ENCODE measurements around the gene CTAG1B.
"Not testable (repeated sequence)": the region's sequence is repeated elsewhere in the genome, so short reads cannot be mapped to it uniquely, and the experiment has no call there.

Gene CTAG1B

DNA sequence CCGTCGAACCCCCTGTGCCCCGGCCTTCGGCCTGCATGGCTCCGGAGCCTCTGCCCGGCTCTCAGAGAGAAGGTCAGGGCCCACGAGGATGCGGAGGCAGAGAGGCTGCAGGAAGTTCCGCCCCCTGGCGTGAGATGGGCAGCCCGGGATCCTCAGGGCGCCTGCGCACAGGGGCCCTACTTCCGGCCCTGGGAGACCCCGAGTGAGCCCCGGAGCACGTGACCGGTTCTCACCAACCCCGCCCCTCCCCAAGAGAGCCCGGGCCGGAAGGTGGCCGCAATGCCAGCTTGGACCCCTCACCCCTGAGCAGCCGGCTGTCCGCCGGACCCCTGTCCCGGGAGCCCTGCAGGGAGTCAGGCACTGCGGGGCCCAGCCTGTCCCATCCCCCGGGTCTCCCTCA, at the start of gene CTAG1B:
TSS of gene CTAG1B (minus strand) at position 101 of the 400 bp plus-strand sequence. CDS start at position 37, 64 bp downstream.
- DNase-seq (ENCODE audit: low read depth) = not testable (repeated sequence)

DNA sequence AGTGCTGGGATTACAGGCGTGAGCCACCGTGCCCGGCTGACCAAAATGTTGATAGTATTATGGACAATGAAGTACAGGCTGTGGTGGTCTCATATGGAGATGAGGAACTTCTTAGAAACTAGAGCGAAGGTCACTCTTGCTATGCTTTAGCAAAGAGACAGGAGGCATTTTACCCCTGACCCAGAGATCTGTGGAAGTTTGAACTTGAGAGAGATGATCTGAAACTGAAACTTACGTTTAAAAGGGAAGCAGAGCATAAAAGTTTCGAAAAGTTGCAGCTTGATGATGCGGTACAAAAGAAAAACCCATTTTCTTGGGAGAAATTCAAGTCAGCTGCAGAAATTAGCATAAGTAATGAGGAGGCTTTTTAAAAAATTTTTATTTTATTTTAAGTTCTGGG, 42.8 kb upstream of the CTAG1B start:
- DNase-seq (ENCODE audit: low read depth) = no peak

DNA sequence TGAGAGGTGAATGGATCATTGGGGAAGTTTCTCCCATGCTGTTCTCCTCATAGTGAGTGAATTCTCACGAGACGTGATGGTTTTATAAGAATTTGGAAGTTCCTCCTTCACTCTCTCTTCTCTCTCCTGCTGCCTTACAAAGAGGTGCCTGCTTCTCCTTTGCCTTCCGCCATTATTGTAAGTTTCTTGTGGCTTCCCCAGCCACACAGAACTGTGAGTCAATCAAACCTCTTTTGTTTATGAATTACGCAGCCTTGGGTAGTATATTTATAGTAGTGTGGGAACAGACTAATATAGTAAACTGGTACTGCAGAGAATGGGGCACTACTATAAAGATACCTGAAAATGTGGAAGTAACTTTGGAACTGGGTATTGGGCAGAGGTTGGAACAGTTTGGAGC, 42.1 kb upstream of the CTAG1B start:
- peak; percentile 5 for DNase-seq (ENCODE audit: low read depth)

DNA sequence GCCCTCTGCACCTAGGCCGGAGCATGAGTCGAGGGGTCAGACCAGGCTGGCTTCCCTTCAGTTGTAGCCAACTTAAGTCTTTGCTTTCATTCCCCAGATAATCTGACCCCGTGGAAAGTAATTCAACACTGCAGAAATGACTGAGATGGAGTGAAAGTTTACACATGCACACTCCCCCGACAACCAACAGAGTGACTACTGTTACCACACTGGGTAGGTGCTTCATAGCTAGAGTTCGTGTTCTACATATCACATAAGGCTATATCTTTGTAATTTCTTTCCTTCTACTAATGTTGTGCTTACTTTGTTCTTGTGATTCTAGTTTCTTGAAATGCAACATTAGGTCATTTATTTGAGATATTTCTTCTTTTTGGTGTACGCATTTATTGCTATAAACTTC, 41.5 kb upstream of the CTAG1B start:
- no peak for DNase-seq (ENCODE audit: low read depth)

DNA sequence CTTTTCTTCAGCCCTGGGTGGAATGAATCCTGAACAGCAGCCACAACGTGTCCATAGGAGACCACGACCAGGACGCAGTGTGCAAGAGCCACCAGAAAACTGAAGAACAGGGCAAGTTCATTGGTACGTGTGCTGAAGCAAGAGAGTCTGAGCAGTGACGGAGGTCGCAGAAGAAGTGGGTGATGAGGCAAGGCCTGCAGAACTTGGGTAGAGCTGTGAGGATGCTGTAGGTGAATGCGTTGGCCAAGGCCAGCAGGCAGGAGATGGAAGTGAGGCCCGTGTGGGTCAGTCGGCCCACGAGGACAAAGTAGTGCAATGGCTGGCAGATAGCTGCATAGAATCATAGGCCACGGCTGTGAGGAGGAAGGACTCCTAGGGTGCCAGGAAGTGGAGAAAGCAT, 39.9 kb upstream of the CTAG1B start:
- DNase-seq (ENCODE audit: low read depth) = no peak

DNA sequence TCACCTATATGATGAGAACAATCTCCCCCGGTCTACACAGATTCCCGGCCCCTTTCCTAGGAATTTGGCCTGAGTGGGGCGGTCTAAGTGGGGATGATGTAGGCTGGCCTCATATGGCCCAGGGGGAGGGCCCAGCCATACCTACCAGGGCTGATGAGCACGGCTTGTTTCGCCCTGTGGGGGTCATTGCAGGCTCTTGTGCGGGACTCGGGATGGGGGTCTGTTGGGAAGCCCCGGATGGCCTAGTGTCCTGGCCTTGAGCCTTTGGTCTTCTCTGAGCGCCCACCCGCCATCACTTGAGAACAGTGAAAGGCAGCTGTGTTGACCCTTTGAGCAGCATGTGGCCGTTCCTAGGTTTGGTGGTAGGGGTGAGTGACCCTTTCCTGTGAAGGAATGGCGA, 39.1 kb upstream of the CTAG1B start:
- DNase-seq (ENCODE audit: low read depth) = no peak

DNA sequence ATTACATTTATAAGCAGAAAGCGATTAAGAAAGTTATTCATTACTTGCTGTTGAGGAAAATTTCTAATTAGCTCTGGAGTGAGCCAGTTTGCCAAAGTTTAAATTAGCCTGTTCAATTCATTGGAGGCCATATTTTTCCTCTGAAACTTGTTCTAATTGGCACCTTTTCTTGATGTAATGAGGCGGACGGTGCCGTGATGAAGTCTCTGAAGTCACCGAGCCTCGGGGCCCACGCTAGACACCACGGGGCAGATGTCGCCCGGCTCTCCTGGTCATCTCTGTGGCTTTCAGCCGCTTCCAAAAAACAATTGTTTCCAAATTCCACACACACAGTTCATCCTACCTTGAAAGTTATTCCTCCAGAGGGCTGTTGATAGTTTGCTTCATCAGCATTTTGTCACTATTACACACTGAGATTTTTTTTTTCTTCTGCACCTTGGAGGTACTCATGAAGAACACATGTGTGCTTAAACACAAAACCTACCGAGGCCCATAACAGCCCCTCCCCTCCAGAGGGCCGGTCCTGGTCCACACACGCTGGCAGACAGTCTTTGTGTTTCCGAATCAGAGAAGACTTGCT, 38.2 kb upstream of the CTAG1B start:
- DNase-seq (ENCODE audit: low read depth) = no peak

DNA sequence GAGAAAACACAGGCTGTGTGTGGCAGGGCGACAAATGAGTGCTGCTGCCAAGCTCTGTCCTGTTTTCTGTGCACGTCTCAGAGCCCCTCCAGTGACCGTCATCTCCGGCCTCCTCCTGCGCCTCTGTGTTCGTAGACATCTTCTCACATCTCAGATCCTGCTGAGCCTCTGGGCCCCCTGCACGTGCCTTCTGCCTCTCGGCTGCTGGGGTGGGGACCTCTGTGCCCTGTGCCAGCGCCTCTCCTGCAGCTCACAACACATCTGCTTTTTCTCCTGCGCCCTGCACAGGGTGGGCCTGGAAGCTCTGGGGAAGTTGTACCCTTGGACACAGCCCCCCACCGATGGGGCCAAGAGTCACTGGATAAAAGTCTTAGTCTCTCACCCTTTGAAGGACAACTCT, 36.7 kb upstream of the CTAG1B start:
- no peak for DNase-seq (ENCODE audit: low read depth)

DNA sequence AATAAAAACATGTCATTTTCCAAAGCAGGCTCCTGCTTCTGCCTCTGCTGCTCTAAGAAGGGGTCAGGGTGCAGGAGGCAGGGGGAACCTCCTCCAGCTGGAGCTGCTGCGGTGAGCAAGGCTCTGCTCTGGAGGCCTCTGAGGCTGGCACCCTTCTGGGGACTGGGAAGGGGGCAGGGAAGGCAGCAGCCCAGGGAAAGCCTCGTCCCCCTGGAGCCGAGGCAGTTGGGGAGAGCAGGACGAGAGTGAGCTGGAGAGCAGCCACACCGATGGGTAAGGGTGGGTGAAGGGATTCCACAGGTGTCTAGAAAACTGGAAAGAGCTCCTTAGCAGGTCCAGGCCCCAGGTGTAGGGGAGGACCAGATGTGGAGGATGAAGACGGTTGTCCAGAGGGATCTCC, 36.3 kb upstream of the CTAG1B start:
- DNase-seq (ENCODE audit: low read depth) = no peak

DNA sequence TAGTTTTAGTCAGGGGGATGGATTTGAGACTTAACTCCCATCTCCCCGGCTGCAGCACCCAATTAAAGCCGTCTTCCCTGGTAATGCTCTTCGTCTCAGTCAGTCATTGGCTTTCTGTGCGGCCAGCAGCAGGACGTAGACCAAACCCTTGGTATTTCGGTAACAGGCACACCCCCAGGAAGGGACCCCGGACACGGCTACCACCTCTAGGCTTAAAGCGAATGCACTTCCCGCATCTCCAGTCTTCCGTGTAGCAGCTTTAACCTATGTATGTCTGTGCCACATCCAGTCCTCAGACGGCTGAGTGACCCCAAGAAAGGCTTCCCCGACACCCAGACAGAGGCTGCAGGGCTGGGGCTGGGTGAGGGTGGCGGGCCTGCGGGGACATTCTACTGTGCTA, 35.8 kb upstream of the CTAG1B start:
- no peak for DNase-seq (ENCODE audit: low read depth)

DNA sequence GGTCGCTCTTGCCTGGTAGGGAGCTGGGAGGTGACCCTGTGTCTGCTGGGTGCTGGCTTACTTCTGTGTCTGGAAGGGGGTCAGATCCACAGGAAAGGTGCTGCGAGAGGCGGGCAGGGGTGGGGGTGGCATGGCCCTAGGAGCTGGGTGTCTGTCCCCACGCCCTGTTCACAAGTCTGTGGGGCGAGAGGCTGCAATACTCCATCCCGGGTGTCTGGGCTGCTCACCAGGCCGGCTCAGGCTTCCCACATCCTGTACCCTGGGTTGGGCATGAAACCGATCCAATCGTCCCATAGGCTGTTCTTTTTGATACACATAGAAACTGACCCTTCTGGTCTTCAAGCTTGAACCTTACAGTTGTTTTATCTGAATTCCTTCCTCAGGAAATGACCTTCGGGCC, 35.3 kb upstream of the CTAG1B start:
- no peak for DNase-seq (ENCODE audit: low read depth)

DNA sequence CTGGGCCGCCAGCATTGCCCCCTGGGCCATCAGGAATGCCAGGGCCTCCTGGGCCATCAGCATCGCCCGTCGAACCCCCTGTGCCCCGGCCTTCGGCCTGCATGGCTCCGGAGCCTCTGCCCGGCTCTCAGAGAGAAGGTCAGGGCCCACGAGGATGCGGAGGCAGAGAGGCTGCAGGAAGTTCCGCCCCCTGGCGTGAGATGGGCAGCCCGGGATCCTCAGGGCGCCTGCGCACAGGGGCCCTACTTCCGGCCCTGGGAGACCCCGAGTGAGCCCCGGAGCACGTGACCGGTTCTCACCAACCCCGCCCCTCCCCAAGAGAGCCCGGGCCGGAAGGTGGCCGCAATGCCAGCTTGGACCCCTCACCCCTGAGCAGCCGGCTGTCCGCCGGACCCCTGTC, 34.3 kb upstream of the CTAG1B start, which contains the start of gene CTAG2:
TSS of gene CTAG2 (minus strand) at position 167 of the 400 bp plus-strand sequence. CDS start at position 103, 64 bp downstream.
- not testable (repeated sequence) for DNase-seq (ENCODE audit: low read depth)

DNA sequence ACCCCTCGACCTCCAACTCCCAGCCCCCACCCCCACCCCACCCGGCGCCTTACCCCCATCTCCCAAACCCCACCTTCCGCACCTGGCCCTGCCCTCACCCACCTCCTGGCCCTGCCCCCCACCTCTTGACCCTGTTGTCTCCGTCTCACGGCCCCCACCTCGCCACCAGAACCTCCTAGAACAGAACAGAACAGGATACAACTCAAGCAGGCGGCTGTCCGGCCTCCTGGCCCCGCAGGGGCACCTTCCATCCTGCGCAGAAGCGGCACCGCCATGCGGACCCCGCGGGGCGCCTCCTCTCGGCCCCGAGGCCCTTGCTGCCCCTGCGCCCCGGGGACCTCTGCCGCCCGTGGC, 33.9 kb upstream of the CTAG1B start:
- DNase-seq (ENCODE audit: low read depth) = no peak

DNA sequence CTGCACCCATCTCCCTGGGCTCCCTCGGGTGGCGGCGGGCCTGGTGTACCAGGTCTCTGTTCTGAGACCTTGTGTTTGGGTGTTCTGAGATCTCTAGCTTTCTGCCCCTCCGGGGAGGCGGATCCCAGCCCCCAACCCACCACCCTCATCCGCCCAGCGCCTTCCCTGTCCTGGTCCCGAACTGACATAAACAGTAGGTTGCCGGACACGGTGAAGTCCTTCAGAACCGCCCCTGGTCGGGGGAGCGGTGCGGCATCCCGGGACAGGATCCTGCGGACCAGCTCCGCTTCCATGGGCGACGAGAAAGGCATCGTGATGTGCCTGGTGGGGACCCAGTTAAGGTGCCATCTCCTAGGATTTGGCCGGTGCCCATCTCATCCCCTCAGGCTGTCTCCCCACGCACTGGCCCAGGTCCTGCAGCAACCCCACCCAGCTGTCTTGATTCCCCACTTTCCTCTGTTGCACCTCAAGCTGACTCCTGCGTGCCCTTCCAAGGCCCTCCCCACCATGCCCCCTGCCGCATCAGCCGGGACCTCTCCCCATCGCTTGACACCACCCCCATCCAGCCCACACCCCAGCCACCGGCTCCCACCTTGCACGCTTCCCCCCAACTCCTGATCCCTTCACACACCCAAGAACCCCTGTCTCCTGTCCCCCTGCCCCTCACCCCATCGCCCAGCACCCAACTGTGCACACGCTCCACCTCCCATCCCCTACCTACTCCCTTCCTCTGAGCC, 33.4 kb upstream of the CTAG1B start:
- no peak for DNase-seq (ENCODE audit: low read depth)

DNA sequence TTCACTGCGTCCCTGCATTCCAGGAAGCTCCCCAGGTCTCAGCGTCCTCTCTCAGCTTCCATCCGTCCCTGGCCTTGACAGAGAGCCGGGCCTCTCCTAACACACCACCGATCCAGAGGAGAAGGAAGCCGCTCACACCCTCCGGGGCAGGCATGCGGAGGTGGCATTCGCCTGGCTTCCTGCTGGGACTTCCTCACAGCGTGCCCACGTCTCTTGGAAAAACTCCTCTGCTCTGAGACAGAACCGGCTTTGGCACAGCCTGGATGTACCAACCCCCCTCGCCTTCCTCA, 31.1 kb upstream of the CTAG1B start:
- no peak for DNase-seq (ENCODE audit: low read depth)

DNA sequence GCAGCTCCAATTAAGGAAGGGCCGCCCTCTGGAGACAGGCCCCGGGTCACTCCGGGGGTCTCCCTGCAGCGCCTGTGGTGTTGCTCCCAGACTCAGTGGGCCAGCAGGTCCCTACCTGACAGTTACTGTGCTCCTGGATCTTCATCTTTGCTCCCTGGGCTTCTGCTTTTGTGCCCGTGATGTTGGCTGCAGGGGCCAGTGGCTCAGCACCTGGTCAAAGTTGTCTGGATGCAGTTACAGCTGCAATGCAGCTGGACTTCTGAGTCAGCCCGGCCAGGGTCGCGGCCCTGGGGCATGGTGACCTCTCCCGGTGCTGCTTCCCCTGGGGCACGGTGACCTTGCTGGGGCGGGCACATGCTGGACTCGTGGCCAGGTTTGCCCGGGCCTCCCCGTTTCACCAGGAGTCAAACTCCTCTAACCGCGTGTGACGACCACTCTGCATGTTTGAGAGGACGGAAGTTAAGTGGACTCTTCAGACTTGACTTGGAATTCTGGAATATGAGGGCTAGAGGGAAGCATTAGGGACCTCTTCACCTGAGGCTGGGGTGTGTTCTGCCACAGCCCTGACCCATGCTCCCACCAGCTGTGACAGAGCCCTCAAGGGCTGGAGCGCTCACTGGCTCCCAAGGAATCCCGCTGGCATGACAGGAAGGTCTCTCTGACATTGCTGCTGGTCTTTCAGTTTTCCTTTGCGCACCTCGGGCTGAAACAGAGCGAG, 30.6 kb upstream of the CTAG1B start:
- DNase-seq (ENCODE audit: low read depth) = no peak

DNA sequence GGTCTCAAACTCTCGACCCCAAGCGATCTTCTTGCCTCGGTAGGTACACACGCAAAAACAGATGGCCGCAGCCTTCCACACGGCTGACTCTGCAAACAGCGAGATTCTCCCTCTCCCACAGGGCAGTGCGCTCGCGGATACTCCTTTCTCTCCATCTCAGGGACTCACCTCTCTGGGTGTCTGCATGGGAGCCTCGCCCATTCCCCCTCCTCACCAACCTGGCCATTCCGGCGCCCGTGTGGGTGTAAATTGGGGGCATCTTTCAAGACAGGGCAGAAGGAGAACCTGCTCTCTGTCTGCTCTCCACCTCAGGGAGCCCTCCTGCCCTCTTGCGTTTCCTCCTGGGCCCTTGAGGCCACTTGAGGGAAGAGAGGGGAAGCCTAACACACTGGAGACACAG, 29.8 kb upstream of the CTAG1B start:
- no peak for DNase-seq (ENCODE audit: low read depth)

DNA sequence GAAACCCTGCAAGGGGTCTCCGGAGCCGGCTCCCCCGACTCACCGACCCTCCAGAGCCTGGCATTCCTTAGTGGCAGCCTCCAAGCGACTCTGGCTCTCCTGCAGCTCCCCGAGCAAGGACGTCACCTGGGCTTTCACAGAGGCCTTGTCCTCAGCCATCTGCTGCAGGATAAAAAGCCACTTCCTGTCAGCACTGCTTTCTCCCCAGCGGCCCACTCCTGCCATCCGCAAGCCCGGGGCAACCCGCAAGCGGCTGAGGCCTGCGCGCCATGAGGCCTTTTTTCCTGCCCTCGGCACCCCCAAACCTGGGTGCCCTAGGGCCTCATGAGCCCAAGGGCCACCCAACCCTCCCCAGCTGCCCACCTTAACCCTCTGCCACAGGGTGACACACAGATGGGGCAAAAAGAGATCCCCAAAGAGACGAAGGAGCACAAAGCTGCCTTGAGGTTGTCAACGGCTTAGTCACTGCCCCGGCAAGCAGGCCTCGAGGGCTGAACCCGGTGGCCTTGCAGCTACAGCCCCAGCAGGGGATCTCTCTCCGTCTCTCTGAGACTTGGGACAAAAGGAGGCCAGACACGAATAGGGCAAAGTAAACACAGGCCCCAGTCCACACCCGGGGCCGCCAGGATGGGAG, 26.8 kb upstream of the CTAG1B start:
- DNase-seq (ENCODE audit: low read depth) = not testable (repeated sequence)

DNA sequence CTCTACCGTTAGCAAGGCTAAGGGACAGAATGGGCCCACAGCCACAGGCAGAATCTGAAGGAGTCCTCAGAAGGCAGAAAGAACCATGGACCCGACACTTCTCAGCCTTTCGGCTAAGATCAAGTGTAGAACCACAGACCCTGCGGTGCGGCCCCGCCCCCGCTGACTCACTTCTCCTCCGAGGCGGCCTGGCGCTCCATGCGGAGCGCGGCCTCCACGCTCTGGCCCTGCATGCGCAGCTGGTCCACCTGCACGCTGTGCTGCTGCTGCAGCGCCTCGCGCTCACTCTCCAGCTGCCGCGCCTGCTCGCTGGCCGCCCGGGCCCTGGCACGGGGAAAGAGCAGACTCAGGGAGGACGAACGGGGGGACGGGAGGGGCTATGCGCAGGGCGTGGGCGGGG, 24.6 kb upstream of the CTAG1B start:
- not testable (repeated sequence) for DNase-seq (ENCODE audit: low read depth)

DNA sequence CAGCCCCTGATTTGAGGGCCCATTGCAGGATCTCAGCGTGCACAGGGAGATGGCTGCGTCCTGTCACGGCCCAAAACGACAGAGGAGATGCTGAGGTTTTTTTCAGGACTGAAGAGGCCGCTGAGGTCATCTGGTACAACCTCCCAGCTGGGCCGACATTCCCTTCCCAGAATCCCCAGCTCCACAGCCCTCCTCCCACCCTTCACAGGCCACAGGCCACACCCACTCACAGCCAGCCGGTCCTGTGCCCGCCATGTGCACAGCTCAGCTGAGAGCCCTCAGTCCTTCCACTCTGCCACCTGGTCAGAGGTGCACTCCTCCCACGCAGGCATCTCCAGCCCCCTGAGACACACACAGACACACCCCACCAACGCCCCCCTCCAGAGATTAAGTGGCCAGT, 22.7 kb upstream of the CTAG1B start:
- DNase-seq (ENCODE audit: low read depth) = not testable (repeated sequence)

DNA sequence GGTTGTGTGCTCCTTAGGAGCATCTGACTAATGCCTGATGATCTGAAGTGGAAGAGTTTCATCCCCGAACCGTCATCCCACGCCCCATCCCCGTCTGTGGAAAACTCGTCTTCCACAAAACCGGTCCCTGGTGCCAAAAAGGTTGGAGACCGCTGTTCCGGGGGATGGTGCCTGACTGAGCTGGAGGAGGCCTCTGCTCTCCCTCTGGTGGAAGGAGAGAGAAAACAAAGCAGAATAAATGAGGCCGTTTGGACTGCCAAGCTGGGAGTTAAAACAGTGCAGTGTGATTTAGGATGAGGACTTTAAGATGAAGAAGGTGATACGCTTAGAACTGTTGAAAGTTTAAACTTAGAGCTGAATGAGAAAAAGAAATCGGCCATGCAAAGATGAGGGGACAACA, 14.6 kb upstream of the CTAG1B start:
- not testable (repeated sequence) for DNase-seq (ENCODE audit: low read depth)

DNA sequence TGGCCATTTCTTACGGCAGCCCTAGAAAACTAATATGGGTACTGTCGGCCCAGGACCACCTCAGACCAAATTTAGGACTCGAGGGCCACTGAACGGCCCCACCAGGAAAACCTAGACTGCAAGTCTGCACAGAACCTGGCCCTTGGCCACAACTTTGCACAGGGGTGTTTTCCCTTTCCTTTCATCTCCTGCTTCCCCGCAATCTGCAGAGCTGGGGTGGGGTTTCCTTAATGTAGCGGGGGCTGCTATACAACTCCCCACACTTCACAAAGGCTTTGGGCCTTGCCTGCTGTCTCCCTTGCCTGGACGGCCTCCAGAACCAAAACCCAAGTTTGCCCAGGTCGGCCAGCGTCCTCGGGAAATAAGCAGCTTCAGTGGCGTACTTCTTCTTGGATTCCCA, 11.9 kb upstream of the CTAG1B start:
- DNase-seq (ENCODE audit: low read depth) = not testable (repeated sequence)

DNA sequence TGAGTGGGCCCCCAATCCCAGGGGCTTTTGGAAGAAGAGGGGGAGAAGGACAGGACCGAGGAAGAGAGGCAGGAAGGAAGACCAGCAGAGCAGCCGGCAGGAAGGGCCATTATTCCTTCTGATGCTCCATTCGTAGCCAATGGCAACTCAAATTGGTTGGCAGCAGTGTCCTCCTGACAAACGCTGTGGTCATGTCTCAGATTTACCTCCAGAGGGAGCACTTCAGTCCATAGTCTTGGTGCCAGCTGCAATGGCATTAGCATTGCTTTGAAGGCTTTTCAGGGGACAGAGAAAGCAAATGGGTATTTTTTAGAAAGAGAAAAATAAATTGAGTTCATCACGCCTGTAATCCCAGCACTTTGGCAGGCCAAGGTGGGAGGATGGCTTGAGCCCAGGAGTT, 9.9 kb upstream of the CTAG1B start:
- DNase-seq (ENCODE audit: low read depth) = not testable (repeated sequence)

All from ELR (cell line).